Ovary (tissue), 3 donors: Measurements from ENCODE around the gene METTL16.

Source experiments
- CTCF ChIP-seq, 3 donors: fragments of 450-650 bp in 2 of 3; fragments of 200-600 bp in 1 of 3; IDR thresholded peaks; one replicate each; pipeline versions ENCODE4 v1.5.1 to v1.8.0; 2016 to 2022; ENCODE audit warnings: antibody characterized with exemption in 3 of 3, mild to moderate bottlenecking in 1 of 3
- EP300 ChIP-seq: sonication (generic); formaldehyde crosslinking; IDR thresholded peaks from one replicate; pipeline ENCODE4 v1.6.1; 2017; ENCODE audit warnings: antibody characterized with exemption
- POLR2A ChIP-seq: fragments of 450-650 bp; IDR thresholded peaks from one replicate; pipeline ENCODE4 v1.6.1; 2017; ENCODE audit warnings: antibody characterized with exemption, mild to moderate bottlenecking, moderate library complexity
- donor health status: DM: no; HTN: no; CAD: no.

- no peak for TF ChIP-seq CTCF (IDR thresholded peaks at IDR 0.05)
- TF ChIP-seq POLR2A = no peak
- no peak for TF ChIP-seq EP300
Measured at GRCh38 chr17:2418572-2418971, 93.1 kb downstream of the METTL16 start.
